HG03457 (cell line): ENCODE measurements around the gene HOXA5.

Experiments
- ATAC-seq: cut with Tn5 transposase; IDR thresholded peaks from one replicate; pipeline ENCODE4 v1.9.1; 2021; ENCODE audit warnings: moderate number of reproducible peaks; ENCODE audit not compliant: unreplicated experiment

Gene HOXA5

GRCh38 chr7:27171637-27172314 is 28.3 kb upstream of the HOXA5 start:
- no peak for ATAC-seq

- ATAC-seq, result no peak
These were observed 27.8 kb upstream of the HOXA5 start for GRCh38 chr7:27171325-27171636.

DNA sequence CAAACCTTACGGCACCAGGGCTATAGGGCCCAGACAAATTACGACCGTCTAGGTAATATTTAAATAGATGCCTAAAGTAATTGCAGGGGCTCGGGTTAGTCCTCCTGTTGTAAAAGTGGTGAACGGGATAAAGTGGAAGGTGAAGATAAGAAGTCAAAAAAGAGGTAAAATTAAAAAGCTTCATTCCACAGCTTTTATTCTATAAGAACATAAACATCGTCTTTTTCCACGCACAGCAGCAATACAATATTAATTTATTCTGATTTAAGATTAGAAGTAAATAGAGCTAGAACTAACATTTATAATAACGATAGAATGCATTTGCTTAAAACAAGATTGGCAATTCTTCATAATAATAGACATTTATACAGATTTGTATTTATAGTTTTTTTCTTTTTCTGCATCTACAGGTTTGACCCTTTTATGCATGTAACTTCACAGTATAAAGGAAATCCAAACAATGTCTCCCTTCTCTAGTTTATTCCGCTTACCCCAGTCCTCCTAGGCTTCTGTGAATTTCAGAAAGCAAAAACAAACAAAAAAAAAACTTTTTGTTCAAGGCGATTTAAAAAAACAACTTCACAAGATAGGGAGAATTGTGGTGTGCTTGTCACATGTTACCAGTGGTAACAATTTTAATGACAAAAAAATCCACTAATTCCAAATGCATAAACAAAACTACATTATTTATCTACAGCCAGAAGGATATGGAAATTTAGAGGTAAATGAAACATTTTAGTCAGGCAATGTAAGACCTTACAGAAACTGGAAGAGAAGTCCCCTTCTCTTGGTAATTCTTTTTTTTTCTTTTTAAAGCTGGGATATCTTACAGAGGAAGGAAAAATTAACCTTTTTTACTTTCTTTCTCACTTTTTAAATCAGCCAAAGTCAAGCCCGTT is 27.2 kb upstream of the HOXA5 start:
- ATAC-seq, result no peak

DNA sequence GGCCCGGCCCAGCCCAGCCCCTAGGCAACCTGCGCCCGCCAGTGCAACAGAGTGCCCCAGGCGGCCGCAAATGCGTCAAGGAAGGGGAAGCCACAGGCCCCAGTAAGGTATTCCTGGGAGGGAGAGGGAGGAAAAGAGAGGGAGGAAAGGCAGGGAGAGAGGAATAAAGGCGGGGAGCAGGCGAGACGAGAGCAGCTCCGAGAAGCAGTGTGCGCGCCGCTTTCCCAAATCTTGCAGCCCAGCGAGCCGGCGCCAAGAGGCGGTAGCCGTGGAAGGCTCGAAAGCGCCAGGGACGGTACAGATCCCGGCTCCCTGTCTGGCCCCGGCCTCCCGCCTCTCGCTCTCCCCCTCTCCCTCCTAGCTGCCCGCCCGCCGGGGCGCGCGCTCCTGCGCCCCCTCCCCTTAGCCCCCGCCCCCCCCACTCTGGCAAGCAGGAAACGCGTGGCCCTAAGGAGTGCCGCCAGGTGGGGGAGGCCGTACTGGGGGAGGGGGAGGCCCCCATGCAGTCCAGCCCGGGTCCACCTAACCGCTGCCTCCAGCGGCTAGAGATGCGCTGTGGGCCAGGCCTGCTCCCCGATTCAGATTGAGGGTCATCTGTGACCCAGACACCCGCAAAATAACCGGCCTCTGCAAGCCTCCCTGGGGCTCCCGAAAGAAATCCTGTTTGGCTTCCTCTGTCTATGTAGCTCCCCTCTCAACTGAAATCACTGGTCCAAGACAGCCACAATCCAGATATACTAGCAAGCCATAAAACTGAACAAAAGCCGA is 26.4 kb upstream of the HOXA5 start:
- no peak for ATAC-seq

GRCh38 chr7:27168265-27168947 is 24.9 kb upstream of the HOXA5 start:
- ATAC-seq, result no peak

- no peak for ATAC-seq
These were observed 24.4 kb upstream of the HOXA5 start for GRCh38 chr7:27167916-27168264.

- no peak for ATAC-seq
These were observed 23.3 kb upstream of the HOXA5 start for GRCh38 chr7:27166531-27167505.

- no peak for ATAC-seq
These were observed 22.6 kb upstream of the HOXA5 start for GRCh38 chr7:27165996-27166530.

GRCh38 chr7:27165089-27165995 is 21.9 kb upstream of the HOXA5 start, which contains the start of gene HOXA9:
Gene HOXA9 (minus strand): TSS chr7:27165537. CDS start chr7:27165457, 80 bp downstream.
- ATAC-seq, result no peak

GRCh38 chr7:27164367-27165088 is 21.0 kb upstream of the HOXA5 start:
- ATAC-seq, result no peak

DNA sequence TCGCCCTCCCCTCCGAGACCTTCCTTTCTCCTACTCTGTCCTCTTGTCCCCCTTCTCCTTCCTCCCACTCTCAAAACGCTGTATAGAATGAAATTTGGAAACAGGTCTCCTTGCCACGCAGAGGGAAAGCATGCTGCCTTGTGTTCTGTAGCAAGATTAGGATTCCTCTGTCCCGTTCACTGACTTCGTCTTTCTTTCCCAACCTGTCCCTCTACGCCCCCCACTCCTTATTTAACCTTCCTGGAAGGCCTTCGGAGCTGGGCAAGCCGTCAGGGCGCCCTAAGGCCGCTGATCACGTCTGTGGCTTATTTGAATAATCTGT is 20.5 kb upstream of the HOXA5 start:
- ATAC-seq, result no peak

DNA sequence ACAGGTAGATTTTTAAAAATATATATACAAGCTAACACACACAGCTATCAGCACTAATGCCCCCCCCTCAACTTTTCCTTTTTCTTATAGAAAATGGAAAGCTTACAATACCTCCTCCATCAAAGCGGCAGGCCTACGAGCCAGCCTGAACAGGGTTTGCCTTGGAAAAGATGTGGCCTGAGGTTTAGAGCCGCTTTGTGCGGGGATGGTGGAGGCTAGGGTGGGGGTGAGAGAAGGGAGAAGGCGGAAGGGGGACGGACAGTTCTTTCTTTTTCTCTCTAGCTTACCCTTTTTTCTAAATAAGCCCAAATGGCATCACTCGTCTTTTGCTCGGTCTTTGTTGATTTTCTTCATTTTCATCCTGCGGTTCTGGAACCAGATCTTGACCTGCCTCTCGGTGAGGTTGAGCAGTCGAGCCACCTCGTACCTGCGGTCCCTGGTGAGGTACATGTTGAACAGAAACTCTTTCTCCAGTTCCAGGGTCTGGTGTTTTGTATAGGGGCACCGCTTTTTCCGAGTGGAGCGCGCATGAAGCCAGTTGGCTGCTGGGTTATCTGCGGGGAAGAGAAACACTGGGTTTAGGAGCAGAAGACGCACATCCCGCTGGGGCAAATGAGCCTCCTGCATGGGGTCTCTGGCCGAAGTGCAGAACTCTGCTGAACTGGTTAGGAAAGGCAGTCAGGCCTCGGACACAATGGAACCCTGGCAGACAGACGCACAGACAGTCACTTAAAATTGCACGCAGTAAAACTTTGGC is 20.0 kb upstream of the HOXA5 start:
- no peak for ATAC-seq

DNA sequence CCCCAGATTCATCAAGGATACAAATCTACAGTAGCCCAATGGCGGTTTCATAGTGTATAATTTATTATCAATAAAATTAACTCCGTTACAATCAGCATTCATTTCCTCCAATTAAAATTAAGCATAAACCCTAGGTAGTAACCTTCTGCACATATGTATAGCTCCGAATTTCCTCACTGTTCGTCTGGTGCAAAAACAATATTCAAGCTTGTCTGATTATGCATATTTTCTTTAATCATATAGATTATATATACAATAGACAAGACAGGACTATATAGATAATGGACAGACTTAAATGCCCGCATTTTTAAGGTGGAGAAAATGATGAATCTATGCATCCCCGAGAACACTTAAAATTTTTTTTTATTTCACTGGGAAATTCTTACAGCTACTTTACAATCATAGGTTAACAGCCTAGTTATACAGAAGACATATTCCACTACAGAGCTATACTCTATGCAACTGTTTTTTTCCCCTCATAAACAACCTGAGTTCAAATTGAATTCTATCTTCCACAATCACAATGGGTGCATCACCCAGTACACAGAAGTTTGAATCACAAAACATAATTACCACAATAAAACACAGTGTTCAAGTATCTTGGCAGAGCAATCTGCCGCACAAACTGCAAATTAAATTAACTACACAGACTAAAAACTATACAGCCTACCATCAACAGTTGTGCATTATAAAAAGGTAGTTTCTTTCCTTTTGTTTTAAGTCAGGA is 19.2 kb upstream of the HOXA5 start:
- no peak for ATAC-seq

DNA sequence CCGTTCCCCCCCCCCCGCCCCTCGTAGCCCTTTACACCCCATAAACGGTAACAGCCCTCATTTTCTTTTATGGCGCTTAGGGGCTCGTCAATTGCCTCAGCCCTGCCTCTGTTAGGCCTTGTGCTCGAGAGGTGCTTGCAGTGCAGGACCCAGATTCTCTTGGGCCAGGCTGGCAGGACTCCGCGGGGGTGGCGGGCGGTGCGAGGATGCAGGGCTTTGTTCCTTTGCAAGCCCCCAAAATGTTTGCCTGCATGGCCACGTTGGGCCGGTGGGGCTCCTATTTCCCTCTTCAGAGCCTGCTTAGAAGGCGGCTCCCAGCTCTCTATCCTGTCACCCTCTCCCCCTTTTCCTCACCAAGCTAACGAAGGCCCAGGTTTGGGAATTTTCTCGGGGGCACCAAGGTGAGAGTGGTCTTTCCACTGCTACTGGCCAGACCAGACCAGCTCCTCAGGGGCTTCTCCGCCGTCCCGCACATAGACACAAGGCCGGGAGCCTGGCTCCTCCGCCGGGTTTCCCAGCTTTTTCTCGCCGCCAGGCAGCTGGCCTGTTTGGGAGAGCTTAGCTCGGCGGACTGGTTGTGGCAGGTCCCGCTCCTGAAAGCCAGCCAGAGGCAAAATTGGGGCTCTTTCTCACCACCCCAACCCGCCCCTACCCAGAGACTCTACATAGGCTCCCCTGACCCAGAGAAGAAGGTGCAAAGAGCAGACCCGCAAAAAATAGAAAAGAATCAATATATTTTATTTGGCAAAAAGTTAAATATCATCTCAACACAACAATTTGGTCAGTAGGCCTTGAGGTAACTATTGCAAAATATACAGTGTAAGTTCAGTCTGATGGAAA is 18.5 kb upstream of the HOXA5 start:
- no peak for ATAC-seq

DNA sequence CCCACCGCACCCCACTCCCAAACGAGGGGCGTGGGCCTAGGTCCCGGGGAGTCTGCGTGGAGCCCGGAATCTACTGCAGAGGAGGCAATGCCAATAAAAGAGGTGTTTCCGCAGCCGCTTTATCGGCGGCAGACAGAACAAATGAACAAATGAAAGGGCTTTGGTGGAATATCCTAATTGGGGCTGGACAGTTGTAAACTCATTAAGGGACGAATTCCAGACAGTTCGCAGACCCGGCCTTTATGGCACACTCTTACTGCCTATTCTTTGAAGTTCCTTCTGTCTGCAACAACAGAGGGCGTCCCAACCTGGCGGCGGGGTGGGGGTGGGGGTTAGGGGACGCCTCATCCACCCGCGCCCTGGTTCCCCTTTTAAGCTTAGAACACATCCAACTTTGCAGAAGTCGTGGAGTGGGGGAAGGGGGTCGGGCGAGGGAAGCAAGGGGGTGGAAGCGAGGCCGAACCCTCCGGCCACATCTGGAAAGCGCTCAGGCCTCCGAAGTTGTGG is 17.8 kb upstream of the HOXA5 start:
- no peak for ATAC-seq
